HG03159 (cell line): ENCODE results near the gene MRPL41.
"Not testable (repeated sequence)": the region's sequence is repeated elsewhere in the genome, so short reads cannot be mapped to it uniquely, and the experiment has no call there.

ENCODE experiments used
- ATAC-seq: cut with Tn5 transposase; IDR thresholded peaks from one replicate; pipeline ENCODE4 v1.9.1; 2021; ENCODE audit warnings: mild to moderate bottlenecking, moderate library complexity; ENCODE audit not compliant: unreplicated experiment

Gene MRPL41

DNA sequence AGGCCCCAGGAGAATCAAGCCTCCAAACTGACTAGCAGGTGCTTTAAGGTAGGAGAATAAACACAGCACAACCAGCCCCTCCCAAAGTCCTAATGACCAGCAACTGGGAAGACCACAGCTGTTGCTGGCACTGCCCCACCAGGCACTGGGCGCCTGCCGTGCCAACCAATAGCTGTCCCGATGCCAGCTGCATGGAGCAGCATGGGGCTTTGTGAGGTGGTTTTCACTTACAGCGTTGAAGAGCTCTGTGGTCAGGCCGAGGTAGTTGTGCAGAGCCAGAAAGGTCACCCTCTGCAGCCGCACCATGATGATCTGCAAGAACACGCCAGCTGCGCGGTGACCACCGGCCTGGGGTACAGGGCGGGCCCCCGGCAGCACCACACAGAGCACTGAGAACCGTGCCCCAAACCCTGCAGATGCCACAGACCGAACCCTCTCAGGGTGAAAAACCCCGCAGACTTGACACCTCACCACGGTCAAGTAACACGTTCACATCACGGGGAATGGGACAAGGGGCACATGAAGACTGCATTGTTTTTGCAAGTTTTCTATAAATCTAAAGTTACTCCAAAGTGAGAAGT is 30.2 kb upstream of the MRPL41 start:
- no peak for ATAC-seq

GRCh38 chr9:137522746-137523455 is 28.8 kb upstream of the MRPL41 start:
- ATAC-seq: no peak

- no peak for ATAC-seq
Observed at GRCh38 chr9:137524161-137524980, 27.3 kb upstream of the MRPL41 start.

DNA sequence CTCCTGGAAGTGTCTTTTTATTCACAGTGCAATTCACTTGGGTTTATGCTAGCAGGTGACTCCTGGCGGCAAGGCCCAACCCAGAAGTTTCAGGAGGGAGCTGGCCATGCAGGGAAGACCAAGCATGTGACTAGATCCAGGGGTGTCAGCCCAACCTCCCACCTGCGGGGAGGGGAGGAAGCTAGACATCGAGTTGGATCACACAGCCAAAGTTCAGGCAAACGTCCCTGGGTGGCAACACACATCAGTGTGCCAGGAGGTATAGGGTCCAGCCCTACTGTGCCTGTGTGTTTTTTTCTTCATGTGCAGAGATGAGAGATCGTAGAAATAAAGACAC is 26.7 kb upstream of the MRPL41 start:
- no peak for ATAC-seq

DNA sequence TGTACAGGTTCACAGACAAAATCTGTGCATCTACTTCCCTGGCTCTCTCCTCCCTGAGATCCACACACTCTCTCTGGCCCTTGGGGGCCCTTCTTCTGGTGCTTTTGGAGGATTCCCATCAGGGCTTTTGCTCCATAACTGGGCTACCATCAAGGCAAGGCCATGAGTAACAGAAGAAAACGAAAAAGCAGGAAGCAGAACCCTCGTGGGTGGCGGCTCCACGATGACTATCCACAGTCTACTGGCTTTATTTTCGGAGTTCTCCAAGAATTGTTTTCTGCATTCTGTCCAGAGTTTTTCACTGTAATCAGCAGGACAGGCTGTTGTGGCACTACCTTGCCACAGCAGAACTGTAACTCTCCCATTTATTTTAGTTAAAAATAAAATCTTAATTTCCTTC is 21.3 kb upstream of the MRPL41 start:
- ATAC-seq: no peak

DNA sequence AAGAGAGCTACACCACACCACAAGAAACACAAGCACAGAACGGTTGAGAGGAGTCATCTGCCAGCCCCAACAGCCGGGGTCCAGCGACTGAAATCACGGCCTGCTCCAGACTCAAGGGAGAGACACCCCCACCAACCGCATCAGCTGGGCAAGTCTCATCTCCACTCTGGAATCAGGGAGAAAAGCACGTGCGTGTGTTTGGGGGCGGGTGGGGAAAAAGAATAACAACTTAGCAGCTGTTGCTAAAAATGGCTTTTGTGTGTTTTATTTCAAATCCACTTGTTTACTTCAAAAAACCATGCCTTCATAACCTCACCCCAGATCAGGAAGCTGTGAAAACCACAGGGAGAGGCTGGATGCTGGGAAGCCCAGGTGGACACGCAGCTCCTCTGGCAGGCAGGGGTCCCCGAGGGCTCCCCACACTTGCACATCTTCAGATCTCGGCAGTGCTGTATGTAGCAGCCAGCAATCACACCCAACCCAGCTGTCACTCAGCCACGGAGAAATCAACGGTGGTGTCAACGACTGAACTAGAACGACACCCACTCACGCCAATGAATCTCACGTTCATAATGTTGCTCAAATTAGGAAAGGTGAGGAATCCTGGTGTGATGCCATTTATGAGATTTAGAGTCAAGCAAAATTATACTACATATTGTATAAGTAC is 20.4 kb upstream of the MRPL41 start:
- no peak for ATAC-seq

GRCh38 chr9:137532891-137533468 is 18.7 kb upstream of the MRPL41 start:
- not testable (repeated sequence) for ATAC-seq

DNA sequence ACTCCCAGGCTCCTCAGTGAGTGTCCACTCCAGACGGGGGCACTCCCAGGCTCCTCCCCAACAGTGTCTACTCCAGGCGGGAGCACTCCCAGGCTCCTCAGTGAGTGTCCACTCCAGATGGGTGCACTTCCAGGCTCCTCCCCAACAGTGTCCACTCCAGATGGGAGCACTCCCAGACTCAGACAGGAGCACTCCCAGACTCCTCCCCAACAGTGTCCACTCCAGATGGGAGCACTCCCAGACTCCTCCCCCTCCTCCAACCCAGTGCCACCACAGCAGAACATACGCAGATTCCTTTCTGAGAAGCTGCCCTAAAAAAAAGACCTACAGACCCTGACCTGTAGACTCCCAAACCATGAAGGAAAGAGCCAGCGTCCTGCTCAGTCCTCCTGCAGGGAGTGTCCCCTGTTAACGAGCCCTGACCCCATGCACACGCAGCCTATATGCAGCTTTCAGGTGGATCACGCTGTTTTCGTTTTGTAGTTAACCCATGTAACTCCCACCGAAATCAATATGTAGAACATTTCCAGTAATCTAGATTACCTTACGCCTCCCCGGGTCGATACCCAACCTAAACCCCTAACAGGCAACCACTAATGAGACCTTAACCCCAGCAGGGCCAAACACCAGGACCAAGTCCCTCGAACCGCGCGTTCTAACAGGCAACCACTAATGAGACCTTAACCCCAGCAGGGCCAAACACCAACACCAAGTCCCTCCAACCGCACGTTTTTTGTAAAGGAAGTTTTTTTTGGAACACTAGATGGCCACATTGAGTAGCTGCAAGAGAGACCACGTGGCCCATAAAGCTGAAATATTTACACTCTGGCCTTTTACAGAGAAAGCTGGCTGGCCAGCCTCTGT is 17.2 kb upstream of the MRPL41 start:
- ATAC-seq: no peak

DNA sequence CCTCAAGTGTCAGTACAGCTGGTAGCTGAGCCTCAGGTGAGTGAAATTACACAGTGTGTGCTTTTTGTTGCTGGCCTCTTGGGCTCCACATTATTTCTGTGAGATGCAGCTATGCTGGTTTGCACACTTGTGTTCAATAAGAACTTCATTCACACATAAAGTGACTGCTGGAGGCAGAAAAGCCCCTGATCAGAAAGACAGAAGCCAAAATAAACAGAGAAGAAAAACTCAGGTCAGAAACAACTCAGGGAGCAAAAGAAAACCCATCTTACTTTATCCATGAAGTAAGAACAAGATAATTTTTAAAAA is 16.6 kb upstream of the MRPL41 start:
- no peak for ATAC-seq

- ATAC-seq: not testable (repeated sequence)
Observed at GRCh38 chr9:137536594-137537131, 15.0 kb upstream of the MRPL41 start.

DNA sequence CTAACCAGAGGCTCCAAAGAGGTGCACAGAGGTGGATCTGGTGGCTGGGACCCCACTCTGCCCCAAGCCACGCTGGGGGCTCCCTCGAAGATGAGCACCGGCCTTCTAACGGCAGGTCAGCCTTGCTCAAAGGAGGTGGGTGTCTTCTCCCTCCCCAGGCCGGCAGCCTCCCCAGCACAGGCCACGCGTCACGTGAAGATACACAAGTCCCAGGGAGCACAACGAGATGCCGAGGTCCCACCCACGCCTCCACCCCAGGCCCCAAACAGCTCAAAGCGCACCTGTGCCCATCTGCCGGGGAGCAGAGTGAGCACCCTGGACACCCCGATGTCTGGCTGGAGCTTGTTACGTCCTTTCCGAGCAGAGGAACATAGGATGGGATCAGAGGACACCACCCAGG is 13.6 kb upstream of the MRPL41 start:
- no peak for ATAC-seq

- ATAC-seq: no peak
Observed at GRCh38 chr9:137540536-137540935, 11.1 kb upstream of the MRPL41 start.

DNA sequence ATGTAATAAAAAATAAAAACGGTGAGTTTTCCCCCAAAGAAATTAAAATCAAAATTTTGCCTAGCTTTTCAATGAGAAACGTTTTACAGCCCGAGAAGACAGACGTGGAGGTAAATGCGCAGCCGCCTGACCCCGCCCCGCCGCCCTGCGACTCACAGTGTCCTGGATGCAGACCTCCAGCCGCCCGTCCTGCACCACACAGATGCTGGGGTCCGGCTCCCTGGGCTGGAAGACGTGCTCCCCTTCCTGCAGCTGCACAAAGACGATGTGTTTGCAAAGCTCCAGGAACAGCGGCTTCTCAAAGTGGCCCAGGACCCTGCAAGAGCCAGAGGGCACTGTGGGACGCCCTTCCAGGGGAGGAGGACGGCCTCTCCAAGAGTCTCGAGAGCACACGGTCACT is 9.2 kb upstream of the MRPL41 start:
- ATAC-seq: no peak

DNA sequence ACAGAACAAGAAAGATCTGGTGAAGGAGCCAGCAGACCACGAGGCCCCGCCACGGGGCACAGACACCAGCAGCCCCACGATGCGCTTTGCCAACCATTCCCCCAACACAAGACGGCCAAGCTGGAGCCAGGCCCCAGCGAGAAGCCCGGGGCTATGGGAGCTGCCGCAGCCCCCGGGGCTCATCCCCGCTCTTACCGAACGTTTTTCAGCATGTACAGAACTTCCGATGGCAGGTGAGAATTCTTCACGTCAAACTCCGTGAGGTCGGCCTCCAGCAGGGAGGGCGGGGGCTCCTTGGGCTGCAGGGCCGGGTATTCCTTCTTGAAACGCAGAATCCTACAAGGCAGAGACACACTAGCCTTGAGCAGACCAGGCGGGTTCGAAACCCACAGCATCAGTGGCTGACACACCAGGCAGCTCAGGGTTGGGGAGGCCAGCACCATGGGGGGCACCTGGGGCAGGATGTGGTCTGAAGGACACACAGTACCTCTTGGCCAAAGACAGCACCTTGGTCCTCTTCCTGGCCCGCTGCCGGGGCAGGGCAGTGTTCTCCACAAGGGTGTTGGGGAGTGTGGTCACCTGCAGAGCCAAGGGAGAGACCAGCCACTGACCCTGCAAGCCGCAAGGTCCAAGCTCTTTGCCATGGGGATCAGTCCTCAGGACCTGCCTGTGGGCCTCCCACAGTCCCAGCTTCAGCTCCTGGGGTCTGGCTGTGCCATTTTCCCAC is 8.3 kb upstream of the MRPL41 start:
- ATAC-seq: no peak

- no peak for ATAC-seq
Observed at GRCh38 chr9:137544176-137544760, 7.4 kb upstream of the MRPL41 start.

DNA sequence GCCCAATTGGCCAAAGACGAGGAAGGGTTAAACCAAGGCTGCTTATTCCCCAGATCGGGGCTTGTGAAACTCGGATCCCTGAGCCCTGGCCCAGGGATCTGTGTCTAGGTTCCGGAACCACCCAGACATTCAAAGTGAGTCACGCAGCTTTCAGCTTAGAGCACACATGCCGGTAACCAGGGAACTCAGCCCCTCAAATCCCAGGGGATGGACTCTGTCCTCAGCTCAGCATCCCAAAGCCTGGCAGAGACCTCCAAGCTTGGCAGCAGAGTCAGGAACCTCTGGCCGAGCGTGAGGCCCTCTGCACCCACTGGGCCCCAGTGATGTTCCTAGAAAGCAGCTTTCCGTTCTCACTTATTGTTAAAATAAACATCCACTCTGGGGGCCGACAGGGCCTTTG is 6.6 kb upstream of the MRPL41 start:
- ATAC-seq: no peak

DNA sequence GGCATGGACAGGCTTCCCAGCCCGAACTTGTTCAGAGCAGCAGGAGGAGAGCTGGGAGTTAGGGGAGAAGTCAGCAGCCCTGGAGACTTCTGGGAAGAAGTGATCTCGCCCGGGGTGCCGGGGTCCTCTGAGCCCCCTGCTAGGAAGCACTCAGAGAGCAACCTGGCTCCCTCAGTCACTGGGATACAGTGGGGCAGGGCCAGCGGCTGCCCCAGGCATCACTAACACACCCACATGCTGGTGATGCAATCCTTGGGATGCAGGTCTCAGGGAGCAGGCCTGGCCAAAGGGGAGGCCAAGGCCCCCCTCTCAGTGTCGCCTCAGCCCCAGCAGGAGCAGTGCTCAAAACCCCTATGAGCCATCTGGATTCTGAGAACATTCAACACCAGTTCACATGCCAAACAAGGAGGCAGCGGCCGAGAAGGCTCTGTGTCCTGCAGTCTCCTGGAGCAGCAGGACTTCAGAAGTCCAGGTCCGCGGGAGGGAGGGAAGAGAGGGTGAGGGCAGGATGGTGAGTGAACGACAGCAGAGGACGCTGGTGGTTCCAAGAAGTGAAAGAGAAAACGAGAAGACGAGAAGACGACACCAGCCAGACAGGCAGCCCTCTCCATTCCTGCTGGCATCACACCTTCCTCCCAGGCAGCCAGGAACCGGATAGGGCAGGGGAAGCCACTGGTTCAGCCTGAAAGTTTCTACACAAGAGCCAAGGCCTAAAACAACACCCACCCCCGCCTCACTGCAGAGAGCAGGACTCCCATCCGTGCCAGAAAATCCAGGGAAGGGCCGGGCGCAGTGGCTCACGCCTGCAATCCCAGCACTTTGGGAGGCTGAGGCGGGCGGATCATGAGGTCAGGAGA is 3.8 kb upstream of the MRPL41 start:
- ATAC-seq: no peak

DNA sequence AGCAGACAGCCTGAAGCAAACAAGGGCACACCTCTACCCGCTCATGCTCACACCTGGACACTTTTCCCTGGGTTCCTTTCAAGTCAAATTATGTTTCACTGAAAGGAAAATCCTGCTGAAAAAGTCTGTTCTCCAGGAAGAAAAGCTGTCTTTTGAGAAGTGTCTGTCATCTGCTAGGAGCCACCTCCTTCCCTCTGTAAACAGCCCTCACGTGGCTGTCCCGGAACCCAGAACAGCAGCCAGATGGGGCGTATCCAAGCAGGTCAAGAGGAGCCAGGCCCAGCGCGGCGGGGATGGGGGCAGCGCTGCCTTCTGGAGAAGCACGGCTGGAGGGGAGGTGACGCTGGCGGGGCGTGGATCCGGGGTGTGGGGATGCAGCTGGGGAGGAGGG is 1.5 kb upstream of the MRPL41 start, which contains the start of gene PNPLA7:
TSS of gene PNPLA7 (minus strand) at position 172 of the 391 bp plus-strand sequence. CDS start 205 bp downstream, outside the sequence.
- no peak for ATAC-seq
